Progenitor cell of endocrine pancreas (in vitro differentiated cells): ENCODE results near the gene MAGED4. TPM values are rescaled to one million over a fixed set of nuclear protein-coding genes. Genes with fewer than 3 reads are reported as not detected.

Source experiments
- DNase-seq: peaks from one replicate; pipeline ENCODE4 v3.0.0; 2021; ENCODE audit warnings: low spot score; ENCODE audit not compliant: unreplicated experiment
- H3K27ac Mint-ChIP-seq: 2 replicates; pipeline ENCODE4 v1.8.0; 2021; ENCODE audit warnings: mild to moderate bottlenecking, moderate library complexity, mixed read lengths
- H3K27me3 Mint-ChIP-seq: 2 replicates; pipeline ENCODE4 v1.8.0; 2021; ENCODE audit warnings: mixed read lengths
- H3K36me3 Mint-ChIP-seq: 2 replicates; pipeline ENCODE4 v1.8.0; 2022; ENCODE audit warnings: mixed read lengths; ENCODE audit not compliant: insufficient read depth
- H3K4me1 Mint-ChIP-seq: 2 replicates; pipeline ENCODE4 v1.8.0; 2021; ENCODE audit warnings: low read depth, mixed read lengths
- H3K4me3 Mint-ChIP-seq: 2 replicates; pipeline ENCODE4 v1.8.0; 2021; ENCODE audit warnings: low read depth, mild to moderate bottlenecking, moderate library complexity, mixed read lengths
- H3K9me3 Mint-ChIP-seq: 2 replicates; pipeline ENCODE4 v1.8.0; 2021; ENCODE audit warnings: low read depth, mixed read lengths
- total RNA-seq: library from RNA; stranded (reverse); gene quantifications from 2 replicates; pipeline ENCODE4 v1.2.1, GENCODE V29; 2021
- TF ChIP-seq, protein P1 (sequence below): fragments of 200-600 bp; sonication (generic); IDR thresholded peaks from one replicate; pipeline ENCODE4 v1.5.0; 2021; ENCODE audit warnings: antibody characterized with exemption, mild to moderate bottlenecking; ENCODE audit not compliant: unreplicated experiment

Gene MAGED4
- total RNA-seq, 1 donor from 2014 or later: 128 TPM

DNA sequence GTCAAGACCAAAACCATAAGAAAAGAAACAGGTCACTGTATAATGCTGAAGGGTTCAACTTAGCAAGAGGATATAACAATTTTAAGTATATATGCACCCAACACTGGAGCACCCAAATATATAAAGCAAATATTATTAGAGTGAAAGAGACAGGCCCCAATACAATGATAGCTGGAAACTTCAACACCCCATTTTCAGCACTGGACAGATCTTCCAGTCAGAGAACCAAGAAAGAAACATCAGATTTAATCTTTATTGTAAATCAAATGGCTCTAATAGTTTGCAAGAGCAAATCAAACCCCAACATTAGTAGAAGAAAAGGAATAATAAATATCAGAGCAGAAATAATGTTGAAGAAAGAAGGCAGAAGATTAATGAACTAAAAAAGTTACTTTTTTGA lies 36.2 kb downstream of the MAGED4 start:
- no peaks in the 10 kb centered on the region for H3K27me3 Mint-ChIP-seq
- H3K4me3 Mint-ChIP-seq: no peak overlapping the region
- H3K9me3 Mint-ChIP-seq: peaks cover 37% of the 10 kb centered on the region
- peaks cover 2% of the 10 kb centered on the region for H3K36me3 Mint-ChIP-seq
- no peak for DNase-seq
- H3K27ac Mint-ChIP-seq: no peak overlapping the region
- no peaks in the 10 kb centered on the region for H3K4me1 Mint-ChIP-seq
- TF ChIP-seq, protein P1, sequence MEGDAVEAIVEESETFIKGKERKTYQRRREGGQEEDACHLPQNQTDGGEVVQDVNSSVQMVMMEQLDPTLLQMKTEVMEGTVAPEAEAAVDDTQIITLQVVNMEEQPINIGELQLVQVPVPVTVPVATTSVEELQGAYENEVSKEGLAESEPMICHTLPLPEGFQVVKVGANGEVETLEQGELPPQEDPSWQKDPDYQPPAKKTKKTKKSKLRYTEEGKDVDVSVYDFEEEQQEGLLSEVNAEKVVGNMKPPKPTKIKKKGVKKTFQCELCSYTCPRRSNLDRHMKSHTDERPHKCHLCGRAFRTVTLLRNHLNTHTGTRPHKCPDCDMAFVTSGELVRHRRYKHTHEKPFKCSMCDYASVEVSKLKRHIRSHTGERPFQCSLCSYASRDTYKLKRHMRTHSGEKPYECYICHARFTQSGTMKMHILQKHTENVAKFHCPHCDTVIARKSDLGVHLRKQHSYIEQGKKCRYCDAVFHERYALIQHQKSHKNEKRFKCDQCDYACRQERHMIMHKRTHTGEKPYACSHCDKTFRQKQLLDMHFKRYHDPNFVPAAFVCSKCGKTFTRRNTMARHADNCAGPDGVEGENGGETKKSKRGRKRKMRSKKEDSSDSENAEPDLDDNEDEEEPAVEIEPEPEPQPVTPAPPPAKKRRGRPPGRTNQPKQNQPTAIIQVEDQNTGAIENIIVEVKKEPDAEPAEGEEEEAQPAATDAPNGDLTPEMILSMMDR: no peak

Other genes starting within 250 kb of the MAGED4 start
- 197 and 201 TPM in 2 replicates for gene MAGED4B, start 115.7 kb upstream of the MAGED4 start, total RNA-seq
- not detected in 2 replicates for gene XAGE2, start 184.1 kb downstream of the MAGED4 start, total RNA-seq